GM20000 (cell line): ENCODE data around the gene RXYLT1.
"Not testable (repeated sequence)": the region's sequence is repeated elsewhere in the genome, so short reads cannot be mapped to it uniquely, and the experiment has no call there.

Experiments used
- DNase-seq: peaks from one replicate; pipeline ENCODE4 v3.0.0; 2012; ENCODE audit warnings: low spot score
- TF ChIP-seq, protein P1 (sequence below): IDR thresholded peaks from 2 replicates; pipeline ENCODE4 v1.5.1; 2012; ENCODE audit warnings: mild to moderate bottlenecking, control low read depth; ENCODE audit errors: extremely low read depth, missing control alignments

RXYLT1 gene, protein sequence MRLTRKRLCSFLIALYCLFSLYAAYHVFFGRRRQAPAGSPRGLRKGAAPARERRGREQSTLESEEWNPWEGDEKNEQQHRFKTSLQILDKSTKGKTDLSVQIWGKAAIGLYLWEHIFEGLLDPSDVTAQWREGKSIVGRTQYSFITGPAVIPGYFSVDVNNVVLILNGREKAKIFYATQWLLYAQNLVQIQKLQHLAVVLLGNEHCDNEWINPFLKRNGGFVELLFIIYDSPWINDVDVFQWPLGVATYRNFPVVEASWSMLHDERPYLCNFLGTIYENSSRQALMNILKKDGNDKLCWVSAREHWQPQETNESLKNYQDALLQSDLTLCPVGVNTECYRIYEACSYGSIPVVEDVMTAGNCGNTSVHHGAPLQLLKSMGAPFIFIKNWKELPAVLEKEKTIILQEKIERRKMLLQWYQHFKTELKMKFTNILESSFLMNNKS

GRCh38 chr12:63779498-63780481, at the start of gene RXYLT1:
Gene RXYLT1, plus strand, starts transcription at chr12:63779909. Its CDS starts 52 bp downstream, at chr12:63779961.
- TF ChIP-seq, protein P1, sequence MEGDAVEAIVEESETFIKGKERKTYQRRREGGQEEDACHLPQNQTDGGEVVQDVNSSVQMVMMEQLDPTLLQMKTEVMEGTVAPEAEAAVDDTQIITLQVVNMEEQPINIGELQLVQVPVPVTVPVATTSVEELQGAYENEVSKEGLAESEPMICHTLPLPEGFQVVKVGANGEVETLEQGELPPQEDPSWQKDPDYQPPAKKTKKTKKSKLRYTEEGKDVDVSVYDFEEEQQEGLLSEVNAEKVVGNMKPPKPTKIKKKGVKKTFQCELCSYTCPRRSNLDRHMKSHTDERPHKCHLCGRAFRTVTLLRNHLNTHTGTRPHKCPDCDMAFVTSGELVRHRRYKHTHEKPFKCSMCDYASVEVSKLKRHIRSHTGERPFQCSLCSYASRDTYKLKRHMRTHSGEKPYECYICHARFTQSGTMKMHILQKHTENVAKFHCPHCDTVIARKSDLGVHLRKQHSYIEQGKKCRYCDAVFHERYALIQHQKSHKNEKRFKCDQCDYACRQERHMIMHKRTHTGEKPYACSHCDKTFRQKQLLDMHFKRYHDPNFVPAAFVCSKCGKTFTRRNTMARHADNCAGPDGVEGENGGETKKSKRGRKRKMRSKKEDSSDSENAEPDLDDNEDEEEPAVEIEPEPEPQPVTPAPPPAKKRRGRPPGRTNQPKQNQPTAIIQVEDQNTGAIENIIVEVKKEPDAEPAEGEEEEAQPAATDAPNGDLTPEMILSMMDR = no peak
- DNase-seq = peak; percentile 96

DNA sequence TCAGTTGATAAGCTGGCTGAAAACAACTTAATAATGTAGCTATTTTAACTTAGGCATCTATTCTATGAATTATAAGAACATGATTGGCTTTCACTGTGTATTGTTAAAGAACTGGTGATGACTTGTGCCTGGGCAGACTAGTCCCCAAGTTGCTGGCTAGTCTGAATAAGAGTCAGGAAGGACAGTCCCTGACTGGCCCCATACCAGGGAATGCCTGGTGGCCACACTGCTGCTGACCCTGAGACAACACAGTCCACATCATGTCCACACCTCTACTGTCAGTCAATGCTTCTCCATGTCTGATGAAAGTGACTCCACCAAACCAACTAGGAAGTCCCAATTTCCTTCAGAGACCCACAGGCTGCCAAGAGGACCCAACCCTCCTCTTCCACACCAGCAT, 46.9 kb upstream of the RXYLT1 start:
- not testable (repeated sequence) for DNase-seq

DNA sequence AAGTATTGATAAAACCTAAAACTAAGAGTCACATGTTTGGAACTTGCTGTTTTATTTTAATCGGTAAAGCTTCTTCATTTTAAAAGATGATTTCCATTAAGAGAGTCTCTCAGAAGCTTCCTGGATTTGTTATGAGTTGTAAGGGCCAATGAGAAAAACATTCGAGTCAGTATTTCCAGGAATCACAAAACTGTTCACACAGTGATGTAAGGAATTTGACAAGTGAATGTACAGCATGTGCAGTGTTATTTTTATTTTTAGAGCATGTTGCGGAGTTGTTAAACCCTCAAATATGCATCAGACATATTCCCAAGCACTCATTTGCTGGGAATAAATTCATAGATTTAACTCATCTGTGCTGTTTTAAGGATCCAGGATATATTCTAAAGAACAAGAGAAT, 46.1 kb upstream of the RXYLT1 start:
- not testable (repeated sequence) for DNase-seq

DNA sequence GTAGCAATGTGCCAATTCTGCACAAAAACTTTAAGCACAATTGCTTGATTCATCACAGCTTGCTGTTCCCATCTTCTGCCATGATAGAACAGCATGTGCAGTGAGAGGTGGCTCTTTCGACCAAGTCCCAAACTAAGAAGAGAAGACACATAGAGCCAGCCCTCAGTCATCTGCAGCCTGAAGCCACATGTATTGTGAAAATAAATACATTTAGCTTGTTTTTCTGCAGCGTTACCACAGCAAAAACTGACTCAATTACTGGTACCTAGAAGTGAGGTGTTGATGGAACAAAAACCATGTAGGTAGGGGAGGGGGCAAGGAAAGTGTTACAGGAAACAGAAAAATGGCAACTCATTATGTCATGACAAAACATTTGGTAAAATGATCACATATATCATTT, 39.2 kb upstream of the RXYLT1 start:
- not testable (repeated sequence) for DNase-seq

DNA sequence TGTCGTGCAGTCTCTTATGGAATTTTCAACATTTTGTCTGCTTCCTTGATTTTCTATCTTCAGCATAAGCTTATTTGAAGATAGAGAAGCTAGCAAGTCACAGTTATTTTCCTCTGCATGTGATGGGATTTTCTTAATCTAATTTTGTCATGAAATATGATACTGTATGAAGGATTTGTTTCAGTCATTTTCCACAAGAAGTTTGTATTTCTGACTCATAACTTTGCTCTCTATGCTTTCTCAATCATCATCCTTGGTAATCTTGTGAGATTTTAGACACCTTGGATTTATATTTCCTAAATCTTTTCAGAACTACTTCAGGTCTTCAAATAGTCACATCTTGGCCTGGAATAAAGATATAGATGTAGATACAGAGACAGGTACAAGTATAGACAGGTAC, 38.3 kb upstream of the RXYLT1 start:
- not testable (repeated sequence) for DNase-seq

- DNase-seq = not testable (repeated sequence)
These were observed 35.6 kb upstream of the RXYLT1 start for GRCh38 chr12:63744110-63744509.

DNA sequence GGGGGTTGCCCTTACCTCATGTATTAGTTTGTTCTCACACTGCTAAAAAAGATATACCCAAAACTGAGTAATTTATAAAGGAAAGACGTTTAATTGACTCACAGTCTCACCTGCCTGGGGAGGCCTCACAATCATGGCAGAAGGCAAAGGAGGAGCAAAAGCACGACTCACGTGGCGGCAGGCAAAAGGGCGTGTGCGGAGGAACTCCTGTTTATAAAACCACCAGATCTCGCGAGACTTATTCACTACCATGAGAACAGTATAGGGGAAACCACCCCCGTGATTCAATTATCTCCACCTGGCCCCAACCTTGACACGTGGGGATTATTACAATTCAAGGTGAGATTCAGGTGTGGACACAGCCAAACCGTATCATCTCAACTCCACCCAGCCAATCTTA, 33.2 kb upstream of the RXYLT1 start:
- not testable (repeated sequence) for DNase-seq

- not testable (repeated sequence) for DNase-seq
These were observed 32.6 kb upstream of the RXYLT1 start for GRCh38 chr12:63747136-63747535.

DNA sequence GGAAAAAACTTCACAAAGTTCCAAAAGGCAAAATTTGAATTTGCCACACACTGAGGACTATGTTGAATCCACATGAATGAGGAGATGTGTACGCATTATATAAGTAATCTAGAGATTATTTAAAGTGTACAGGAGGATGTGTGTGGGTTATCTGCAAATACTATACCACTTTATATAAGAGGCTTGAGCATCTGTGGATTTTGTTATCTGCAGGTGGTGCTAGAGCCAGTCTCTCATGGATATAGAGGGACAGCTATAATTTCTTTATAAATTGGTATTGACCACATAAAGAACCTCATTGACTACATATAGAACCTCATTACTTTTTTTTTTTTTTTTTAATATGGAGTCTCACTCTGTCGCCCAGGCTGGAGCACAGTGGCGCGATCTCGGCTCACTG, 32.2 kb upstream of the RXYLT1 start:
- no peak for DNase-seq
- TF ChIP-seq, protein P1 = no peak

- DNase-seq = no peak
- TF ChIP-seq, protein P1 = no peak
These were observed 27.4 kb upstream of the RXYLT1 start for GRCh38 chr12:63752283-63752682.

- DNase-seq = no peak
- TF ChIP-seq, protein P1 = no peak
These were observed 26.9 kb upstream of the RXYLT1 start for GRCh38 chr12:63752841-63753240.
